Brain microvascular endothelial cell (primary cell): ENCODE results near the gene AGMO.
A peak's percentile ranks its signal among the peaks of the same experiment; 100 is the strongest.

Experiments used
- DNase-seq: peaks from one replicate; pipeline ENCODE4 v3.0.0-alpha.2; 2020
- H3K27ac ChIP-seq: fragments of 250-450 bp; sonication (Bioruptor Pico); 2 replicates; pipeline ENCODE4 v1.5.1; 2020; ENCODE audit warnings: mild to moderate bottlenecking, moderate library complexity
- H3K27me3 ChIP-seq: fragments of 250-450 bp; sonication (Bioruptor Pico); replicated peaks from 2 replicates; pipeline ENCODE4 v1.5.1; 2020; ENCODE audit warnings: mild to moderate bottlenecking
- H3K36me3 ChIP-seq: fragments of 250-450 bp; sonication (Bioruptor Pico); replicated peaks from 2 replicates; pipeline ENCODE4 v1.5.1; 2020; ENCODE audit warnings: mild to moderate bottlenecking
- H3K4me3 ChIP-seq: 2 replicates; pipeline ENCODE4 v1.5.1; 2011; ENCODE audit warnings: low read depth, mild to moderate bottlenecking, control low read depth, low read length, moderate library complexity
- CTCF ChIP-seq: IDR thresholded peaks from 2 replicates; pipeline ENCODE4 v1.5.1; 2011; ENCODE audit warnings: low read depth, mild to moderate bottlenecking, moderate library complexity, low read length, control low read depth, inconsistent platforms; ENCODE audit errors: missing control alignments
- in situ Hi-C: cut with HindIII; loops from 2 replicates; pipeline ENCODE4 v1.10.0; 2017; ENCODE audit warnings: low sequenced_read_pairs, low pct_ligation_motif_present

Gene AGMO

GRCh38 chr7:15571301-15571878 lies 9.6 kb upstream of the AGMO start:
- Histone ChIP-seq H3K4me3 (no peak overlapping the region), H3K27me3 (no peaks in the 10 kb centered on the region), H3K36me3 (no peaks in the 10 kb centered on the region), H3K27ac (no peak overlapping the region)
- in situ Hi-C loops: no loop called here
- DNase-seq: peak; percentile 60
- TF ChIP-seq CTCF: no peak

DNA sequence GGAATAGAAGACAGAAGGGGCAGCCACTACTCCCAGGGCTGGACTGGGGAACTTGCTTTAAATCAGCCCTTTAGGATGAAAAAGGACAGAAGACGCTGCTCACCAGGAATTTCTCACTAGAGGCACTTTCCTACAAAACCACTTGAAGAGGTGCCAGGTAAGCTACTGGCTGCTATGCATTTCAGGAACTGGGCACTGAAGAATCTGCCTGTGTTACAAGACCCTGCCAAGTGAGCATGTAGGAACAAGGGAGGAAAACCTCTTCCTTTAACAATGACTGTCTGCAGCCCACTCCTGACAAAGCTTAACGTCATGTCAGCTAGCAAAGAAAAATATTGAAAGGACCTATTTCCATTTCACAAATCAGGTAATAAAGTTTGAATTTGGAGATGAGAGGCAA lies 5.8 kb upstream of the AGMO start:
- no peak for DNase-seq
- Histone ChIP-seq H3K4me3 (no peak overlapping the region), H3K36me3 (no peaks in the 10 kb centered on the region), H3K27me3 (no peaks in the 10 kb centered on the region), H3K27ac (no peak overlapping the region)
- in situ Hi-C loops: no loop called here
- TF ChIP-seq CTCF: no peak

DNA sequence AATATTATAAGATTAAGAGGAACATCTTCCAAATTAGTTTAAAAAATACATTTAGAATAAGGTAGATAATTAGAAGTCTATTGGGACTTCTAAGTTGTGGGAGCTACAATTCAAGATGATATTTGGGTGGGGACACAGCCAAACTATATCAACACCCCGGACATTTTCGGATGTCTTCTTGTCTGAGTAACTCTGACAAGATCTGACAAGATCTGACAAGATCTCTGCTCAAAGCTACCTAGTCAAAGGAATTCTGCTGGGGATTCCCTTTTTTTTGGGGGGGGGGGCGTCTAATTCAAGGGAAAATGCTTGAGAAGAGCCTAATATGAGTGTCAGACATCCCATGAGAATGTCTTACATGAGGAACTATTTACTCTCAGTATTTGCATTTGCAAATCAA lies 5.2 kb upstream of the AGMO start:
- no peak overlapping the region for H3K27ac ChIP-seq
- H3K27me3 ChIP-seq: no peaks in the 10 kb centered on the region
- H3K4me3 ChIP-seq: no peak overlapping the region
- in situ Hi-C loops: no loop called here
- H3K36me3 ChIP-seq: no peaks in the 10 kb centered on the region
- no peak for TF ChIP-seq CTCF
- no peak for DNase-seq

- no peak for TF ChIP-seq CTCF
- in situ Hi-C loops: no loop called here
- Histone ChIP-seq H3K4me3 (no peak overlapping the region), H3K27ac (no peak overlapping the region), H3K27me3 (no peaks in the 10 kb centered on the region), H3K36me3 (no peaks in the 10 kb centered on the region)
- DNase-seq: no peak
Observed at GRCh38 chr7:15566476-15566875, 4.7 kb upstream of the AGMO start.

DNA sequence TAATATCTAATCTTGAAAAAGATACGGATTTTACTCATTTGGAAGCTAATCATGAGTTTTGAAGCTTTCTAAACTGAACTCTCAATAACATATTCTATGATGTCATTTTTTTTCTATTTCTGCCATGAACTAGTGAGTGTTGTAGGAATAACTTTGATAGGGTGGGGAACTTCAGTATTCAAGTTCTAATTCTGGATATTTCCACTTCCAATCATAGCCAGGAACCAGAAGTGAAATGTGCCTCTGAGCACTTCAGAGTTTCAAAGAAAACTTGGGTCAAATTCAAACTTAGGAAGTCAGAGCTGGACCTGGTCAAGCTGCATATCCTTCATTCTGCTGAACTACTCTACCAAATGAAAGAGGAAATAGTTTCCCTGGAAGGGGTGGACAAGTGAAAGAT lies 847 bp downstream of the AGMO start:
- no peaks in the 10 kb centered on the region for H3K27me3 ChIP-seq
- in situ Hi-C loops: no loop called here
- no peak for TF ChIP-seq CTCF
- no peaks in the 10 kb centered on the region for H3K36me3 ChIP-seq
- H3K27ac ChIP-seq: no peak overlapping the region
- no peak overlapping the region for H3K4me3 ChIP-seq
- no peak for DNase-seq

GRCh38 chr7:15559416-15559928 lies 2.3 kb downstream of the AGMO start:
- H3K36me3 ChIP-seq: no peaks in the 10 kb centered on the region
- H3K27me3 ChIP-seq: no peaks in the 10 kb centered on the region
- no peak overlapping the region for H3K27ac ChIP-seq
- in situ Hi-C loops: no loop called here
- DNase-seq: no peak
- TF ChIP-seq CTCF: no peak
- H3K4me3 ChIP-seq: no peak overlapping the region
